Heart right ventricle (tissue), 16 donors: ENCODE results near the gene PITX3. TPM values are rescaled to one million over a fixed set of nuclear protein-coding genes. Genes with fewer than 3 reads are reported as not detected.
A peak's percentile ranks its signal among the peaks of the same experiment; 100 is the strongest.

ENCODE experiments used
- ATAC-seq, 8 donors: fragments of 200-7000 bp; cut with Tn5 transposase; one replicate each; pipeline ENCODE4 v1.9.1; 2020; ENCODE audit warnings: mild to moderate bottlenecking in 8 of 8, moderate library complexity in 8 of 8, moderate number of reproducible peaks in 1 of 8
- DNase-seq, 2 donors: peaks; one replicate each; pipeline ENCODE4 v3.0.0-alpha.2; 2020
- H3K27ac ChIP-seq, 10 donors: fragments of 200-600 bp; sonication (generic) in 2 of 10; one replicate each; pipeline versions ENCODE4 v1.5.0 to v1.8.0; 2020 to 2022; ENCODE audit warnings: mild to moderate bottlenecking in 3 of 10
- H3K27me3 ChIP-seq, 7 donors: fragments of 200-600 bp; one replicate each; pipeline ENCODE4 v1.8.0; 2021 to 2022; ENCODE audit warnings: mild to moderate bottlenecking in 2 of 7
- H3K36me3 ChIP-seq, 9 donors: fragments of 200-600 bp; sonication (generic) in 1 of 9; one replicate each; pipeline versions ENCODE4 v1.5.0 to v1.8.0; 2020 to 2022; ENCODE audit warnings: mild to moderate bottlenecking in 2 of 9
- H3K4me1 ChIP-seq, 9 donors: fragments of 200-600 bp; sonication (generic) in 1 of 9; one replicate each; pipeline versions ENCODE4 v1.5.0 to v1.8.0; 2020 to 2022; ENCODE audit warnings: mild to moderate bottlenecking in 4 of 9
- H3K4me3 ChIP-seq, 10 donors: fragments of 200-600 bp; sonication (generic) in 2 of 10; one replicate each; pipeline versions ENCODE4 v1.5.0 to v1.8.0; 2020 to 2022; ENCODE audit warnings: mild to moderate bottlenecking in 7 of 10, moderate library complexity in 2 of 10
- H3K9me3 ChIP-seq, 11 donors: fragments of 200-600 bp in 10 of 11; sonication (generic) in 2 of 11; one replicate each; pipeline versions ENCODE4 v1.5.0 to v1.8.0; 2013 to 2022; ENCODE audit warnings: mild to moderate bottlenecking in 2 of 11, control low read depth in 1 of 11, moderate library complexity in 1 of 11
- CTCF ChIP-seq, 9 donors: fragments of 200-600 bp; sonication (generic) in 2 of 9; IDR thresholded peaks; one replicate each; pipeline versions ENCODE4 v1.5.0 to v1.8.0; 2021 to 2022; ENCODE audit warnings: antibody characterized with exemption in 9 of 9, mild to moderate bottlenecking in 5 of 9, moderate library complexity in 1 of 9
- WGBS, 2 donors: extraction: QIAGEN DNeasy Blood & Tissue Kit; methylation state at CpG; one replicate each; pipeline ENCODE4 v1.1.7; 2013; ENCODE audit warnings: inconsistent platforms in 1 of 2; 5-methylcytosine and 5-hydroxymethylcytosine counted together
- intact Hi-C, 10 donors: fragments of 100-400 bp; cut with DNase I; formaldehyde crosslinking; loops; one replicate each; pipeline versions ENCODE4 v1.11.1 to v1.14.2; 2022
- polyA plus RNA-seq, 2 donors: library from polyadenylated mRNA; stranded (reverse); fragments of 200-250 nt; gene quantifications; one replicate each; pipeline ENCODE4 v1.2.3, GENCODE V29; 2013
- total RNA-seq, 10 donors: library from RNA; stranded (reverse); fragmentation: NEBNext Ultra II Directional in 3 of 10; extraction: Animal tissue kit (Norgen Biotek cat#: 25700) in 3 of 10; gene quantifications; one replicate each; pipeline versions ENCODE4 v1.2.1 to v1.2.4, GENCODE V29; 2021 to 2023
- donor health status: Arrhythmogenic right ventricular cardiomyopathy.
- donor health status: ischemic (EF 13 %, LVEDD 7.1; RV severe dilation, severe dysfunction).
- donor health status: healthy with polysubstance abuse.
- donor health status: DM: no; HTN: yes; CAD: no.
- donor health status: DM: no; HTN: no; CAD: no.
- donor health status: ischemic (EF 25% LVEDD 6.9; RV normal size, moderate dysfunction).
- donor health status: ischemic (EF 25% LVEDD 5.7; RV mildly dilated, moderate dysfunction).
- donor health status: healthy.
- donor health status: DM: yes; HTN: yes; CAD: no.
- donor health status: Ischemic cardiomyopathy.
- donor health status: ischemic (EF 35%, LVEDD 5.7; RV mildly dilated, moderate dysfunction).
- donor health status: nonischemic (EF 11% LVEDD 7.7; RV severe dilation, severe dysfunction).
- donor health status: DM: yes; HTN: yes; CAD: no.
- donor health status: PGD.
- donor health status: ischemic (EF 29% LVEDD 5.4; RV normal size, mild dysfunction).
- donor health status: nonischemic (EF 23%, LVEDD 6.1; RV moderate dilation, normal function).

The PITX3 gene
- total and polyA plus RNA-seq, 12 donors = 0.21 to 10.4 (median 1.1) TPM

GRCh38 chr10:102245082-102245931, 4.0 kb upstream of the PITX3 start, which contains the start of gene GBF1:
Gene GBF1, plus strand, starts transcription at chr10:102245532. Its CDS starts 13,407 bp downstream, at chr10:102258939.
- TF ChIP-seq CTCF (IDR thresholded peaks at IDR 0.05) = no peak
- Histone ChIP-seq H3K9me3 (no peaks in the 10 kb centered on the region), H3K36me3 (peaks cover 0 to 8% (median 0%) of the 10 kb centered on the region in 9 donors), H3K4me1 (peaks cover 7 to 73% (median 60%) of the 10 kb centered on the region in 9 donors), H3K27me3 (peaks cover 0 to 23% (median 0%) of the 10 kb centered on the region in 7 donors), H3K27ac (peak within 1 kb of the TSS; percentile 46 to 95 (median 89)), H3K4me3 (peak within 1 kb of the TSS; percentile 71 to 97 (median 82))
- ATAC-seq (peak; percentile 91 to 95 (median 93)), DNase-seq (peak; percentile 88 to 95)
- 0% methylated on average over 47 of the region's 47 CpGs for WGBS, 2 donors
- intact Hi-C loops = loop anchor here in 1 of 10 donors (5.0 kb wide), 1 partner anchor 87 kb away; no protein-coding TSS in a partner anchor

- WGBS, 2 donors = 86% methylated on average over 2 of the region's 2 CpGs
- Histone ChIP-seq H3K9me3 (no peaks in the 10 kb centered on the region), H3K4me1 (peaks cover 7 to 57% (median 49%) of the 10 kb centered on the region in 9 donors), H3K27me3 (peaks cover 0 to 41% (median 0%) of the 10 kb centered on the region in 7 donors), H3K36me3 (no peaks in the 10 kb centered on the region), H3K4me3 (no peak overlapping the region), H3K27ac (no peak overlapping the region)
- intact Hi-C loops = no loop called here
- TF ChIP-seq CTCF (IDR thresholded peaks at IDR 0.05) = no peak
- ATAC-seq (no peak), DNase-seq (no peak)
Measured at GRCh38 chr10:102243309-102243708, 2.0 kb upstream of the PITX3 start.

- intact Hi-C loops = no loop called here
- DNase-seq = no peak
- peaks cover 0 to 50% (median 0%) of the 10 kb centered on the region in 7 donors for H3K27me3 ChIP-seq
- TF ChIP-seq CTCF (IDR thresholded peaks at IDR 0.05) = no peak
- peaks cover 7 to 45% (median 37%) of the 10 kb centered on the region in 9 donors for H3K4me1 ChIP-seq
- H3K36me3 ChIP-seq = no peaks in the 10 kb centered on the region
- H3K9me3 ChIP-seq = no peaks in the 10 kb centered on the region
- H3K4me3 ChIP-seq = peak overlapping the region; percentile 36 to 79 (median 61)
- no peak for ATAC-seq
- H3K27ac ChIP-seq = peak overlapping the region in 1 of 10 donors; percentile 6
- WGBS, 2 donors = 18 to 21% methylated on average over 7 of the region's 7 CpGs
Measured at GRCh38 chr10:102242118-102242485, 790 bp upstream of the PITX3 start.

GRCh38 chr10:102241032-102241443, 274 bp downstream of the PITX3 start:
- WGBS, 2 donors = 1% methylated on average over 18 to 20 of the region's 20 CpGs
- no peaks in the 10 kb centered on the region for H3K9me3 ChIP-seq
- peak in 1 of 8 donors; percentile 8 for ATAC-seq
- no peaks in the 10 kb centered on the region for H3K36me3 ChIP-seq
- no peak for DNase-seq
- H3K27me3 ChIP-seq = peaks cover 0 to 61% (median 0%) of the 10 kb centered on the region in 7 donors
- H3K4me1 ChIP-seq = peaks cover 3 to 35% (median 27%) of the 10 kb centered on the region in 9 donors
- H3K27ac ChIP-seq = peak overlapping the region in 5 of 10 donors; percentile 6 to 38 (median 28)
- H3K4me3 ChIP-seq = peak overlapping the region; percentile 36 to 79 (median 61)
- no peak for TF ChIP-seq CTCF (IDR thresholded peaks at IDR 0.05)
- intact Hi-C loops = no loop called here
